D721Med (cell line): ENCODE results near the gene KIAA0825.
A peak's percentile ranks its signal among the peaks of the same experiment; 100 is the strongest.
"Not testable (repeated sequence)": the region's sequence is repeated elsewhere in the genome, so short reads cannot be mapped to it uniquely, and the experiment has no call there.

ENCODE experiments used
- DNase-seq: peaks from one replicate; pipeline ENCODE4 v3.0.0; 2011; ENCODE audit warnings: low spot score; ENCODE audit not compliant: insufficient read length
- FAIRE-seq: peaks from 2 replicates; lab custom pipeline; 2011; peaks lifted over from hg19 to GRCh38; lab: Jason Lieb, UNC
- CTCF ChIP-seq: IDR thresholded peaks from 2 replicates; pipeline ENCODE4 v1.5.1; 2012; ENCODE audit warnings: mild to moderate bottlenecking, control low read depth; ENCODE audit not compliant: insufficient read depth; ENCODE audit errors: missing control alignments

KIAA0825 gene

DNA sequence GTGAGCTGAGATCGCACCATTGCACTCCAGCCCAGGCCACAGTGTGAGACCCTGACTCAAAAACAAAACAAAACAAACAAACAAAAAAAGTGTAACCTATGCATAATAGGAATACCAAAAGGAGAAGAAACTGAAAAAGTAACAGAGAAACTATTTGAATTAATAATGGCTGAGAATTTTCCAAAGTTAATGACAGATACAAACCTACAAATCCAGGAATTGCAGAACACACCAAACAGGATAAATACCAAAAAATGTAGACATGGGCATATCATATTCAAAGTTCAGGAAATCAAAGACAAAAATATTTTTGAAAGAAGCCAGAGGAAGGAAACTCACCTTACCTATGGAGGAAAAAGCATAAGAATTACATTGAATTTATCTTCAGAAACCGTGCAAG, 493.3 kb downstream of the KIAA0825 start:
- FAIRE-seq, result no peak
- no peak for DNase-seq
- no peak for TF ChIP-seq CTCF

DNA sequence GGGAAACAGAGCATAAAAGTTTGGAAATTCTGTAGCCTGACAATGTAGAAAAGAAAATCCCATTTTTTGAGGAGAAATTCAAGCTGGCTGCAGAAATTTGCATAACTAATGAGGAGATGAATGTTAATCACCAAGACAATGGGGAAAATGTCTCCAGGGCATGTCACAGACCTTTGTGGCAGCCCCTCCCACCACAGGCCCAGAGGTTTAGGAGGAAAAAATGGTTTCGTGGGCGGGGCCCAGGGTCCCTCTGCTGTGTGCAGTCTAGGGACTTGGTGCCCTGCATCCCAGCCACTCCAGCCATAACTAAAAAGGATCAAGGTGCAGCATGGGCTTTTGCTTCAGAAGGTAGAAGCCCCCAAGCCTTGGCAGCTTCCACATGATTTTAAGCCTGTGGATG, 502.1 kb downstream of the KIAA0825 start:
- not testable (repeated sequence) for DNase-seq, FAIRE-seq

DNA sequence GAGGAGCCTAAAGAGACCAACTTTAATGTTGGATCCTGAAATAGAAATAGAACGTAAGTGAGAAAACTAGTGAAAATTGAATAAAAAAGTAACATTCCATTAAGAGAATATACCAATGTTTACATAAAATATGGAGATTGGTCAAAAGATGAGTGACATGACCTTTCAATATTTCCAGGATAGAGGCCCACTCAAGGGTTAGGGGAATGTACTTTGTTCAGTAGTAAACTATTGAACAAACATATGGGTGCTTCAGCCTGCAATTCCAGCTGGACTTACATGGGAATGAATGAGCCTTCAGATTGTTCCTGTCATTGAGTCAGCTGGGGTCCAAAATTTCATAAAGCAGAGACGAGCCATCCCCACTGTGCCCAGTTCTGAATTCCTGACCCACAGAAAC, 505.3 kb downstream of the KIAA0825 start:
- no peak for DNase-seq
- no peak for FAIRE-seq
- no peak for TF ChIP-seq CTCF

GRCh38 chr5:94111209-94112004, 507.0 kb downstream of the KIAA0825 start:
- peak; percentile 1 for TF ChIP-seq CTCF
- DNase-seq (peak; percentile 61), FAIRE-seq (no peak)

DNA sequence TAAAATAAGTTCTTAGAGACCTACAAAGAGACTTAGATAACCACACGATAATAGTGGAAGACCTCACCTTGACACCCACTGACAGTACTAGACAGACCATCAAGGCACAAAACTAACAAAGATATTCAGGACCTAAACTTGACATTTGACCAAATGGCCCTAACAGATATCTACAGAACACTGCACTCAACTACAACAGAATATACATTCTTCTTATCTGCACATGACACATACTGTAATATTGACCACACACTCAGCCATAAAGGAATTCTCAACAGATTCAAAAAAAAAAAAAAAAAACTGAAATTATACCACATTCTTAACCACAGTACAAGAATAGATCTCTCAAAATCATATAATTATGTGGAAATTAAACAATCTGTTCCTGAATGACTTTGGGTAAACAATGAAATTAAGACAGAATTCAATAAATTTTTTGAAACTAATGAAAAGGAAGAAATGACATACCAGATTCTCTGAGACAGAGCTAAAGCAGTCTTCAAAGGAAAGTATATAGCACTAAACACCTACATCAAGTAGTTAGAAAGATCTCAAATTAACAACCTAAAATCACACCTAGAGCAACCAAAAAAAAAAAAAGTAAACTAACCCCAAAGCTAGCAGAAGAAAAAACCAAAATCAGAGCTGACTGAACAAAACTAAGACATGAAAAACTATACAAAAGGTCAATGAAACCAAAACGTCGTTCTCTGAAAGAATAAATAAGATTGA, 514.7 kb downstream of the KIAA0825 start:
- TF ChIP-seq CTCF, result no peak
- peak; percentile 25 for FAIRE-seq

More for the DNA sequence above, 514.7 kb downstream of the KIAA0825 start:
- DNase-seq, result no peak
